Panc1 (cell line): ENCODE results near the gene ELFN2. TPM values are rescaled to one million over a fixed set of nuclear protein-coding genes. Genes with fewer than 3 reads are reported as not detected.

Source experiments
- ATAC-seq: fragments of 200-7000 bp; cut with Tn5 transposase; 2 replicates; pipeline ENCODE4 v1.9.1; 2020; ENCODE audit warnings: mild to moderate bottlenecking, moderate library complexity
- BruUV-seq: library from RNA; stranded (reverse); fragments of 400-500 nt; replicated peaks from 2 replicates; lab custom pipeline; 2021; lab: Mats Ljungman, UMichigan
- CTCF ChIA-PET: fragments of 300-600 bp; sonication (Branson Sonifier 250); formaldehyde crosslinking; loops from one replicate; lab custom pipeline; 2022; ENCODE audit warnings: antibody characterized with exemption; lab: Charles Lee
- POLR2A ChIA-PET: fragments of 300-600 bp; sonication (Branson Sonifier 250); formaldehyde crosslinking; loops from one replicate; lab custom pipeline; 2022; ENCODE audit warnings: antibody characterized with exemption; lab: Charles Lee
- DNase-seq: peaks from one replicate; pipeline ENCODE4 v3.0.0-alpha.2; 2010; ENCODE audit warnings: low read depth, low spot score
- H3K27ac ChIP-seq: 2 replicates; pipeline ENCODE4 v1.5.1; 2011; ENCODE audit warnings: mild to moderate bottlenecking, low read length, inconsistent platforms
- H3K27me3 ChIP-seq: fragments of 200-500 bp; sonication (Bioruptor generic); 2 replicates; pipeline ENCODE4 v1.6.0; 2014; ENCODE audit warnings: low read length, inconsistent platforms; ENCODE audit not compliant: control insufficient read depth, insufficient read depth
- H3K36me3 ChIP-seq: fragments of 200-500 bp; sonication (Bioruptor generic); 2 replicates; pipeline ENCODE4 v1.5.1; 2014; ENCODE audit warnings: inconsistent platforms, mild to moderate bottlenecking, low read length, moderate library complexity; ENCODE audit not compliant: control insufficient read depth, insufficient read depth
- H3K4me1 ChIP-seq: 2 replicates; pipeline ENCODE4 v1.5.1; 2011; ENCODE audit warnings: inconsistent platforms, mild to moderate bottlenecking, low read length, moderate library complexity; ENCODE audit not compliant: control insufficient read depth, insufficient read depth
- H3K4me3 ChIP-seq, 2 experiments: 2 replicates each; pipeline ENCODE4 v1.5.1; 2011 to 2012; ENCODE audit warnings: low read depth in 2 of 2, low read length in 2 of 2, mild to moderate bottlenecking in 2 of 2, inconsistent platforms in 1 of 2, moderate library complexity in 1 of 2
- H3K9me3 ChIP-seq: fragments of 200-500 bp; sonication (Bioruptor generic); 2 replicates; pipeline ENCODE4 v1.5.1; 2014; ENCODE audit warnings: low read depth, mild to moderate bottlenecking, inconsistent platforms, low read length, moderate library complexity; ENCODE audit not compliant: control insufficient read depth, insufficient read depth
- POLR2AphosphoS5 ChIP-seq: IDR thresholded peaks from 2 replicates; pipeline ENCODE4 v1.6.1; 2012; ENCODE audit warnings: mild to moderate bottlenecking, low read depth, low read length, moderate library complexity
- SIN3A ChIP-seq: IDR thresholded peaks from 2 replicates; pipeline ENCODE4 v1.6.1; 2012; ENCODE audit warnings: low read depth, mild to moderate bottlenecking, low read length, moderate library complexity, borderline replicate concordance; ENCODE audit not compliant: insufficient read depth
- TCF7L2 ChIP-seq: IDR thresholded peaks from 2 replicates; pipeline ENCODE4 v1.6.1; 2011; ENCODE audit warnings: mild to moderate bottlenecking, low read depth, low read length, inconsistent platforms
- in situ Hi-C: cut with HindIII; loops from 2 replicates; pipeline ENCODE4 v1.10.0; 2016; ENCODE audit warnings: low sequenced_read_pairs, low pct_unique_long_range_greater_than_20kb
- intact Hi-C: fragments of 100-400 bp; cut with micrococcal nuclease; formaldehyde crosslinking; loops from one replicate; pipeline ENCODE4 v1.10.0; 2022; ENCODE audit not compliant: unreplicated experiment
- total RNA-seq: library from RNA; stranded (reverse); gene quantifications from one replicate; pipeline ENCODE4 v1.2.1, GENCODE V29; 2021; ENCODE audit not compliant: unreplicated experiment
- TF ChIP-seq, protein P1 (sequence below), 2 experiments: IDR thresholded peaks; 2 replicates each; pipeline ENCODE4 v1.6.1; 2011 to 2012; ENCODE audit warnings: low read depth in 2 of 2, control low read depth in 1 of 2, low read length in 1 of 2, mild to moderate bottlenecking in 1 of 2, moderate library complexity in 1 of 2; ENCODE audit not compliant: insufficient read depth in 1 of 2
- TF ChIP-seq, protein P2 (sequence below): fragments of 450-650 bp; IDR thresholded peaks from 2 replicates; pipeline ENCODE4 v1.5.1; 2017; ENCODE audit warnings: mild to moderate bottlenecking

The ELFN2 gene
- total RNA-seq, 1 experiment from 2014 or later = 2.9 TPM

DNA sequence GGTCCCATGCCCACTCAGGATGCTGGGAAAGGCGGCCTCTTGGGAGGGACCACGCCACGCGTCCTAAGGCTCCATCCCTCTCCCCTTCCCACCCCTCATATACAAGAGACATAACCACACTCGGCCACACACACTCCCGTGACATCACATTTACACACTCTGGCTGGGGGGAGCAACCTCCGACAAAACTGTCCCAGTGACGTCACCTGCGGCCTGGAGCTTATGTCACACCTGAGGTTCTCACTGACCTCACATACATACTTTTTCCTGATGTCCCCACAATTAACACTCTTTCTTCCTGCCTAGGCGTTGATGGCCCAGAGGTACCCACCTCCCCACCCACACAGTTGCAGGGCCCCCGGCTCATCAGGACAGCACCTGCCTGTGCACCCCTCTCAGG, 1.9 kb downstream of the ELFN2 start:
- in situ Hi-C loops = no loop called here
- CTCF ChIA-PET = no interaction called here
- H3K27ac ChIP-seq = no peak overlapping the region
- DNase-seq = no peak
- no peak for TF ChIP-seq POLR2AphosphoS5
- no peak for TF ChIP-seq SIN3A
- TF ChIP-seq, protein P1, sequence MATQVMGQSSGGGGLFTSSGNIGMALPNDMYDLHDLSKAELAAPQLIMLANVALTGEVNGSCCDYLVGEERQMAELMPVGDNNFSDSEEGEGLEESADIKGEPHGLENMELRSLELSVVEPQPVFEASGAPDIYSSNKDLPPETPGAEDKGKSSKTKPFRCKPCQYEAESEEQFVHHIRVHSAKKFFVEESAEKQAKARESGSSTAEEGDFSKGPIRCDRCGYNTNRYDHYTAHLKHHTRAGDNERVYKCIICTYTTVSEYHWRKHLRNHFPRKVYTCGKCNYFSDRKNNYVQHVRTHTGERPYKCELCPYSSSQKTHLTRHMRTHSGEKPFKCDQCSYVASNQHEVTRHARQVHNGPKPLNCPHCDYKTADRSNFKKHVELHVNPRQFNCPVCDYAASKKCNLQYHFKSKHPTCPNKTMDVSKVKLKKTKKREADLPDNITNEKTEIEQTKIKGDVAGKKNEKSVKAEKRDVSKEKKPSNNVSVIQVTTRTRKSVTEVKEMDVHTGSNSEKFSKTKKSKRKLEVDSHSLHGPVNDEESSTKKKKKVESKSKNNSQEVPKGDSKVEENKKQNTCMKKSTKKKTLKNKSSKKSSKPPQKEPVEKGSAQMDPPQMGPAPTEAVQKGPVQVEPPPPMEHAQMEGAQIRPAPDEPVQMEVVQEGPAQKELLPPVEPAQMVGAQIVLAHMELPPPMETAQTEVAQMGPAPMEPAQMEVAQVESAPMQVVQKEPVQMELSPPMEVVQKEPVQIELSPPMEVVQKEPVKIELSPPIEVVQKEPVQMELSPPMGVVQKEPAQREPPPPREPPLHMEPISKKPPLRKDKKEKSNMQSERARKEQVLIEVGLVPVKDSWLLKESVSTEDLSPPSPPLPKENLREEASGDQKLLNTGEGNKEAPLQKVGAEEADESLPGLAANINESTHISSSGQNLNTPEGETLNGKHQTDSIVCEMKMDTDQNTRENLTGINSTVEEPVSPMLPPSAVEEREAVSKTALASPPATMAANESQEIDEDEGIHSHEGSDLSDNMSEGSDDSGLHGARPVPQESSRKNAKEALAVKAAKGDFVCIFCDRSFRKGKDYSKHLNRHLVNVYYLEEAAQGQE (IDR thresholded peaks at IDR 0.05; ENCODE audit: insufficient read depth in 1 of 2, low read depth in 2 of 2, low read length in 1 of 2) = no peak
- no peak for TF ChIP-seq TCF7L2
- TF ChIP-seq, protein P2, sequence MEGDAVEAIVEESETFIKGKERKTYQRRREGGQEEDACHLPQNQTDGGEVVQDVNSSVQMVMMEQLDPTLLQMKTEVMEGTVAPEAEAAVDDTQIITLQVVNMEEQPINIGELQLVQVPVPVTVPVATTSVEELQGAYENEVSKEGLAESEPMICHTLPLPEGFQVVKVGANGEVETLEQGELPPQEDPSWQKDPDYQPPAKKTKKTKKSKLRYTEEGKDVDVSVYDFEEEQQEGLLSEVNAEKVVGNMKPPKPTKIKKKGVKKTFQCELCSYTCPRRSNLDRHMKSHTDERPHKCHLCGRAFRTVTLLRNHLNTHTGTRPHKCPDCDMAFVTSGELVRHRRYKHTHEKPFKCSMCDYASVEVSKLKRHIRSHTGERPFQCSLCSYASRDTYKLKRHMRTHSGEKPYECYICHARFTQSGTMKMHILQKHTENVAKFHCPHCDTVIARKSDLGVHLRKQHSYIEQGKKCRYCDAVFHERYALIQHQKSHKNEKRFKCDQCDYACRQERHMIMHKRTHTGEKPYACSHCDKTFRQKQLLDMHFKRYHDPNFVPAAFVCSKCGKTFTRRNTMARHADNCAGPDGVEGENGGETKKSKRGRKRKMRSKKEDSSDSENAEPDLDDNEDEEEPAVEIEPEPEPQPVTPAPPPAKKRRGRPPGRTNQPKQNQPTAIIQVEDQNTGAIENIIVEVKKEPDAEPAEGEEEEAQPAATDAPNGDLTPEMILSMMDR = no peak
- H3K9me3 ChIP-seq = no peaks in the 10 kb centered on the region
- no TSS peak for BruUV-seq
- POLR2A ChIA-PET = interaction anchor here (0.7 kb wide), 1 partner anchor 257 kb away, joined by 6 read pairs; no protein-coding TSS in a partner anchor
- H3K36me3 ChIP-seq = no peaks in the 10 kb centered on the region
- no peaks in the 10 kb centered on the region for H3K27me3 ChIP-seq
- ATAC-seq = no peak
- intact Hi-C loops = loop anchor here (5.0 kb wide), 1 partner anchor 108 kb away; no protein-coding TSS in a partner anchor
- peaks cover 15% of the 10 kb centered on the region for H3K4me1 ChIP-seq
- H3K4me3 ChIP-seq = no peak overlapping the region

GRCh38 chr22:37423283-37423682, 4.0 kb downstream of the ELFN2 start:
- CTCF ChIA-PET = no interaction called here
- Histone ChIP-seq H3K27me3 (no peaks in the 10 kb centered on the region), H3K9me3 (no peaks in the 10 kb centered on the region), H3K4me3 (no peak overlapping the region), H3K27ac (no peak overlapping the region), H3K36me3 (no peaks in the 10 kb centered on the region), H3K4me1 (peaks cover 7% of the 10 kb centered on the region; the same call in 1 of the 2 replicates)
- POLR2A ChIA-PET = no interaction called here
- TF ChIP-seq, protein P1 (IDR thresholded peaks at IDR 0.05; ENCODE audit: insufficient read depth in 1 of 2, low read depth in 2 of 2, low read length in 1 of 2) = no peak
- TF ChIP-seq, protein P2 = no peak
- no peak for TF ChIP-seq TCF7L2
- no peak for TF ChIP-seq SIN3A
- no peak for TF ChIP-seq POLR2AphosphoS5
- no TSS peak for BruUV-seq
- intact Hi-C loops (no loop called here), in situ Hi-C loops (no loop called here)
- DNase-seq (no peak), ATAC-seq (no peak)
